ENCODE data around the gene TMEM156. TPM values are rescaled to one million over a fixed set of nuclear protein-coding genes. Genes with fewer than 3 reads are reported as not detected.
"Not testable (repeated sequence)": the region's sequence is repeated elsewhere in the genome, so short reads cannot be mapped to it uniquely, and the experiment has no call there.

Gene TMEM156
- total RNA-seq, 1 donor = not detected

GRCh38 chr4:38989487-38989886, 42.7 kb downstream of the TMEM156 start:
- H3K4me2 ChIP-seq (ENCODE audit: insufficient read depth, low read length) = no peak overlapping the region
- no peaks in the 10 kb centered on the region for H3K27me3 ChIP-seq (ENCODE audit: insufficient read depth, low read length)
- H3K4me3 ChIP-seq (ENCODE audit: insufficient read depth, low read length) = no peak overlapping the region
- no peak overlapping the region for H2AFZ ChIP-seq (ENCODE audit: low read length)
- no peaks in the 10 kb centered on the region for H3K79me2 ChIP-seq (ENCODE audit: insufficient read depth, low read length)
- peaks cover 19% of the 10 kb centered on the region for H3K4me1 ChIP-seq (ENCODE audit: insufficient read depth, low read length)
- peak; percentile 78 for DNase-seq (ENCODE audit: insufficient read length, low spot score, missing footprints)
- H4K20me1 ChIP-seq (ENCODE audit: insufficient read depth, low read length) = no peaks in the 10 kb centered on the region
- no peaks in the 10 kb centered on the region for H3K36me3 ChIP-seq (ENCODE audit: insufficient read depth, low read length)
- no peaks in the 10 kb centered on the region for H3K9me3 ChIP-seq (ENCODE audit: low read depth, low read length)
- no peak for TF ChIP-seq CTCF (IDR thresholded peaks at IDR 0.05; ENCODE audit: extremely low read depth, low read depth, low read length)
- H3K27ac ChIP-seq (ENCODE audit: low read depth, low read length) = no peak overlapping the region

GRCh38 chr4:38988353-38988752, 43.9 kb downstream of the TMEM156 start:
- H2AFZ ChIP-seq (ENCODE audit: low read length); H3K79me2 ChIP-seq (ENCODE audit: insufficient read depth, low read length); H3K27ac ChIP-seq (ENCODE audit: low read depth, low read length); H3K36me3 ChIP-seq (ENCODE audit: insufficient read depth, low read length); H3K27me3 ChIP-seq (ENCODE audit: insufficient read depth, low read length); H4K20me1 ChIP-seq (ENCODE audit: insufficient read depth, low read length); DNase-seq (ENCODE audit: insufficient read length, low spot score, missing footprints); H3K9me3 ChIP-seq (ENCODE audit: low read depth, low read length); H3K4me3 ChIP-seq (ENCODE audit: insufficient read depth, low read length); H3K4me2 ChIP-seq (ENCODE audit: insufficient read depth, low read length): not testable (repeated sequence)
- peaks cover 30% of the 10 kb centered on the region for H3K4me1 ChIP-seq (ENCODE audit: insufficient read depth, low read length)

GRCh38 chr4:38987491-38987890, 44.7 kb downstream of the TMEM156 start:
- H3K4me2 ChIP-seq (ENCODE audit: insufficient read depth, low read length) = no peak overlapping the region
- H3K36me3 ChIP-seq (ENCODE audit: insufficient read depth, low read length) = no peaks in the 10 kb centered on the region
- no peaks in the 10 kb centered on the region for H3K9me3 ChIP-seq (ENCODE audit: low read depth, low read length)
- no peaks in the 10 kb centered on the region for H4K20me1 ChIP-seq (ENCODE audit: insufficient read depth, low read length)
- peaks cover 39% of the 10 kb centered on the region for H3K4me1 ChIP-seq (ENCODE audit: insufficient read depth, low read length)
- TF ChIP-seq CTCF (IDR thresholded peaks at IDR 0.05; ENCODE audit: extremely low read depth, low read depth, low read length) = no peak
- no peak overlapping the region for H3K27ac ChIP-seq (ENCODE audit: low read depth, low read length)
- H3K27me3 ChIP-seq (ENCODE audit: insufficient read depth, low read length) = no peaks in the 10 kb centered on the region
- no peak overlapping the region for H3K4me3 ChIP-seq (ENCODE audit: insufficient read depth, low read length)
- no peak for DNase-seq (ENCODE audit: insufficient read length, low spot score, missing footprints)
- H2AFZ ChIP-seq (ENCODE audit: low read length) = no peak overlapping the region
- H3K79me2 ChIP-seq (ENCODE audit: insufficient read depth, low read length) = no peaks in the 10 kb centered on the region

- Histone ChIP-seq H3K9me3 (ENCODE audit: low read depth, low read length) (no peaks in the 10 kb centered on the region), H3K4me3 (ENCODE audit: insufficient read depth, low read length) (peak overlapping the region; percentile 21), H3K79me2 (ENCODE audit: insufficient read depth, low read length) (no peaks in the 10 kb centered on the region), H2AFZ (ENCODE audit: low read length) (peak overlapping the region; percentile 78), H3K4me1 (ENCODE audit: insufficient read depth, low read length) (peaks cover 58% of the 10 kb centered on the region), H3K27me3 (ENCODE audit: insufficient read depth, low read length) (no peaks in the 10 kb centered on the region), H3K27ac (ENCODE audit: low read depth, low read length) (peak overlapping the region; percentile 74), H4K20me1 (ENCODE audit: insufficient read depth, low read length) (no peaks in the 10 kb centered on the region), H3K4me2 (ENCODE audit: insufficient read depth, low read length) (peak overlapping the region; percentile 65), H3K36me3 (ENCODE audit: insufficient read depth, low read length) (no peaks in the 10 kb centered on the region)
- no peak for TF ChIP-seq CTCF (IDR thresholded peaks at IDR 0.05; ENCODE audit: extremely low read depth, low read depth, low read length)
- no peak for DNase-seq (ENCODE audit: insufficient read length, low spot score, missing footprints)
Measured at GRCh38 chr4:38985410-38986100, 46.7 kb downstream of the TMEM156 start.
